HFF-Myc (cell line): ENCODE data around the gene PRAF2.

ENCODE experiments used
- DNase-seq: peaks from one replicate; pipeline ENCODE4 v3.0.0-alpha.2; 2011; ENCODE audit warnings: low read depth; ENCODE audit errors: extremely low read depth
- H3K4me3 ChIP-seq: replicated peaks from 2 replicates; pipeline ENCODE4 v1.5.1; 2011; ENCODE audit warnings: low read depth, mild to moderate bottlenecking, control low read depth, low read length
- CTCF ChIP-seq: IDR thresholded peaks from 2 replicates; pipeline ENCODE4 v1.5.1; 2012; ENCODE audit warnings: mild to moderate bottlenecking, low read depth, low read length, control low read depth; ENCODE audit errors: missing control alignments

Gene PRAF2

GRCh38 chrX:49061916-49062315 is 11.9 kb downstream of the PRAF2 start:
- no peak for TF ChIP-seq CTCF
- no peak for DNase-seq
- H3K4me3 ChIP-seq: no peak overlapping the region

- no peak for DNase-seq
- TF ChIP-seq CTCF: no peak
- no peak overlapping the region for H3K4me3 ChIP-seq
Measured at GRCh38 chrX:49061490-49061889, 12.3 kb downstream of the PRAF2 start.

GRCh38 chrX:49060914-49061313 is 12.9 kb downstream of the PRAF2 start:
- H3K4me3 ChIP-seq: no peak overlapping the region
- no peak for DNase-seq
- TF ChIP-seq CTCF: no peak

- H3K4me3 ChIP-seq: no peak overlapping the region
- DNase-seq: no peak
- no peak for TF ChIP-seq CTCF
Measured at GRCh38 chrX:49059681-49060085, 14.1 kb downstream of the PRAF2 start.

GRCh38 chrX:49059201-49059600 is 14.6 kb downstream of the PRAF2 start:
- DNase-seq: no peak
- no peak overlapping the region for H3K4me3 ChIP-seq
- TF ChIP-seq CTCF: no peak

- TF ChIP-seq CTCF: no peak
- no peak within 1 kb of the TSS for H3K4me3 ChIP-seq
- no peak for DNase-seq
Measured at GRCh38 chrX:49058794-49059193, 15.0 kb downstream of the PRAF2 start, which contains the start of gene CCDC120. CCDC120 (plus strand) TSS chrX:49058999; CDS start chrX:49062042, 3,043 bp downstream.

GRCh38 chrX:49054073-49054762 is 19.6 kb downstream of the PRAF2 start:
- no peak for DNase-seq
- TF ChIP-seq CTCF: no peak
- peak overlapping the region; percentile 44 for H3K4me3 ChIP-seq
